GM12874 (cell line): ENCODE measurements around the gene TRAF3.

Source experiments
- CTCF ChIP-seq: IDR thresholded peaks from 2 replicates; pipeline ENCODE4 v1.5.1; 2011; ENCODE audit warnings: low read depth, mild to moderate bottlenecking, control low read depth, low read length, moderate library complexity; ENCODE audit not compliant: insufficient read depth

The TRAF3 gene

GRCh38 chr14:102776761-102777710 lies at the start of gene TRAF3:
Gene TRAF3, plus strand, starts transcription at chr14:102777449. Its CDS starts 92,753 bp downstream, at chr14:102870202.
- no peak for TF ChIP-seq CTCF

GRCh38 chr14:102728501-102728900 lies 48.7 kb upstream of the TRAF3 start:
- TF ChIP-seq CTCF = no peak

- no peak for TF ChIP-seq CTCF
These were observed 48.0 kb upstream of the TRAF3 start for GRCh38 chr14:102729268-102729667.

GRCh38 chr14:102729825-102730224 lies 47.4 kb upstream of the TRAF3 start:
- TF ChIP-seq CTCF = no peak

- TF ChIP-seq CTCF = no peak
These were observed 46.0 kb upstream of the TRAF3 start for GRCh38 chr14:102731101-102731870.

- TF ChIP-seq CTCF = no peak
These were observed 45.1 kb upstream of the TRAF3 start for GRCh38 chr14:102731871-102732800.
